GM18499 (cell line): ENCODE results near the gene AP5S1.

Experiments used
- ATAC-seq: cut with Tn5 transposase; IDR thresholded peaks from one replicate; pipeline ENCODE4 v1.9.1; 2021; ENCODE audit warnings: moderate number of reproducible peaks; ENCODE audit not compliant: insufficient read depth, unreplicated experiment

The AP5S1 gene, protein sequence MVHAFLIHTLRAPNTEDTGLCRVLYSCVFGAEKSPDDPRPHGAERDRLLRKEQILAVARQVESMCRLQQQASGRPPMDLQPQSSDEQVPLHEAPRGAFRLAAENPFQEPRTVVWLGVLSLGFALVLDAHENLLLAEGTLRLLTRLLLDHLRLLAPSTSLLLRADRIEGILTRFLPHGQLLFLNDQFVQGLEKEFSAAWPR

DNA sequence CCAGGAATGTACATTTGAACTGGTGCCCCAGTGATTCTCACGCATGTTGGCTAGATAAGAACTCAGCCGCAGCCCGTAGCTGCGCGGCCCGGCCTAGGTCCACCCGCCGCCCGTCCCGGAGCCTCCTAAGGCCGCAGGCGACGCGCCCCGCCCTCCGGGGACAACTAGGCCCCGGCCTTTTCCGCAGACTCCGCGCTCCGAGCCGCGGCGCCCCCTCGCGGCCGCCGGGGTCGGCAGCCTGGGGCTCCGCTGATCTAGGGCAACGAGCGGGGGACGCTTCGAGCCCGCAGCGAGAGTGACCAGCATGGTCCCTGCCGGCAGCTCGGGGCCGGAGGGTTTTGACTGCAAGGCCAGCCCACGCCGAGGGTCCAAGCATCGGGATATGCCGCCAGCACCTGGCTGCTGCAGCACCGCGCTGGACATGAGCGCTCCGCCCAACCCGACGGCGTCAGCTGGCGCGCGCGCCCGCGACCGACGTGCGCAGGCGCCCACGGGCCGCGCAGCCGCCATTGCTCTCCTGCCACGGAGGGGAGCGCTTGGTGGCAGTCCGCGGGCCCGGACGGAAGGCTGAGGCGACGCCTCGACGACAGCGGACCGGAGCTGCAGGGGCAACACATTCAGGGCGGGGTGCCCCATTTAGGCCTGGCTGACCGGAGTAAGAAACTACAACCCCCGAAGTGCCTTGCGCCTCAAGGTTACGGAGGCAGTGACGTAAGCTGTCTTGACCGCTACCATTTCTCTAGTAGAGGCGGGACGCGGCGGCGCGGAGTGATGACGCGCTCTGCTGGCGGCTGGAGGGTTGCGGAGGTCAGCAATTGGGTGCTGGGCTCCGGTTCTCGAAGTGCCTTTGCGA is at the start of gene AP5S1:
AP5S1 (plus strand) TSS at position 500 of the 853 bp plus-strand sequence. CDS start 1,571 bp downstream, outside the sequence.
- peak; percentile 61 for ATAC-seq

DNA sequence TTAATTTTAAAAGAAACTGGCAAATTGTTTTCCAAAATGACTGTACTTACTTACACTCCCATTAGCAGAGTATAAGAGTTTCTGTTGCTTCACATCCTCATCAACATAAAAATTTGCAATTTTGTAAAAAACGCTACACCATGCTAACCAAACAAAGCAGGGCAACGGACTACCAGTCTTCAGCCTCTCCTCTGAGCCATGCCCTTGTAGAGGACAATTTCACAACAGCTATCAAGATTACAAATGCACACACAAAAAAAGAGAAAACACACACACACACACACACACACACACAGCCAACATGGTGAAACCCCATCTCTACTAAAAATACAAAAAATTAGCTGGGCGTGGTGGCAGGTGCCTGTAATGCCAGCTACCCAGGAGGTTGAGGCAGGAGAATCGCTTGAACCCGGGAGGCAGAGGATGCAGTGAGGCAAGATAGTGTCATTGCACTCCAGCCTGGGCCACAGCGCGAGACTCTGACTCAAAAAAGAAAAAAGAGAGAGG is 48.7 kb upstream of the AP5S1 start:
- ATAC-seq, result no peak

DNA sequence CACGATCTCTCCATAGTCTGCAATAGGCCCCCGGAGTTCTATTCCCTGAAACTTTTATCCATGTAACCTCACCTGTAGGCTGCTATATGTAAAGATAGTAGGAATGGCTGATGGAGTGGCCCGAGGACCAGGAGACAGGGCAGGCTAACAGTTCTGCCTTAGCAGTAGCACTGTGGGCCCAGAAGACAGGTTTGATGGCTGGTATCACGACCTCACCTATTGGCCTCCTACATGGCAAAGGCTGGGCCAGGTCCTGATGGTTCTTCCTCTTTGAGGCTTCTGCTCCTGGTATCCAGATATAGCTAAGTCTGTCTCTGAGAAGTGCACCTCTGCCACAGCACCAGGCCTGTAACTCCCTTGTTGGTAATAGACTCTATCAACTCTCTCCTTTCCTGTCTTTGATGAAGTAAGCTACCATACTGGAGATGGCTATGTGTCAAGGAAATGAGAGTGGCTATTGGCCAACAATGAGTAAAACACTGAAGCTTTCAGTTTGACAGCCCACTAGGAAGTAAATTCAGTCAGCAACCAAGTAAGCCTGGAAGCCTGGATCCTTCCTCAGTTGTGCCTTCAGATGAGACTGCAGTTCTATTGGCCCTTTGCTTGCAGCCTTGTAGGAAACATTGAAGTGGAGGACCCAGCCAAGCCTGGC is 44.8 kb upstream of the AP5S1 start:
- no peak for ATAC-seq

DNA sequence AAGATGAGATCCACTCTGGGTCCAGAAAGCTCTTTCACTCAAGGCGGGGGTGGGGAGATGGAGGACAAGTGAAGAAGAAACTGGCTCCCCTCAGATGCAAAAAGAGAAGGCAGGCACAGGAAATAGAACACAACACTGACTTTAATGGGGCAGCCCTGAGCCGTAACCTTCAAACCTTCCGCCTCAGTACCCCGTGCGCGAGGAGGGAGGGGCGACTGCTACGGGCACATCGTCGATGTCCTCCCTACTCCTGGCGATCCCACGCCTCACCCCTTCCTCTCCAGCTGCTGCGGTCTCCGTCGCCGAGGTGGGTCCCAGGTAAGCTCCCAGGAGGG is 43.0 kb upstream of the AP5S1 start:
- ATAC-seq, result no peak

DNA sequence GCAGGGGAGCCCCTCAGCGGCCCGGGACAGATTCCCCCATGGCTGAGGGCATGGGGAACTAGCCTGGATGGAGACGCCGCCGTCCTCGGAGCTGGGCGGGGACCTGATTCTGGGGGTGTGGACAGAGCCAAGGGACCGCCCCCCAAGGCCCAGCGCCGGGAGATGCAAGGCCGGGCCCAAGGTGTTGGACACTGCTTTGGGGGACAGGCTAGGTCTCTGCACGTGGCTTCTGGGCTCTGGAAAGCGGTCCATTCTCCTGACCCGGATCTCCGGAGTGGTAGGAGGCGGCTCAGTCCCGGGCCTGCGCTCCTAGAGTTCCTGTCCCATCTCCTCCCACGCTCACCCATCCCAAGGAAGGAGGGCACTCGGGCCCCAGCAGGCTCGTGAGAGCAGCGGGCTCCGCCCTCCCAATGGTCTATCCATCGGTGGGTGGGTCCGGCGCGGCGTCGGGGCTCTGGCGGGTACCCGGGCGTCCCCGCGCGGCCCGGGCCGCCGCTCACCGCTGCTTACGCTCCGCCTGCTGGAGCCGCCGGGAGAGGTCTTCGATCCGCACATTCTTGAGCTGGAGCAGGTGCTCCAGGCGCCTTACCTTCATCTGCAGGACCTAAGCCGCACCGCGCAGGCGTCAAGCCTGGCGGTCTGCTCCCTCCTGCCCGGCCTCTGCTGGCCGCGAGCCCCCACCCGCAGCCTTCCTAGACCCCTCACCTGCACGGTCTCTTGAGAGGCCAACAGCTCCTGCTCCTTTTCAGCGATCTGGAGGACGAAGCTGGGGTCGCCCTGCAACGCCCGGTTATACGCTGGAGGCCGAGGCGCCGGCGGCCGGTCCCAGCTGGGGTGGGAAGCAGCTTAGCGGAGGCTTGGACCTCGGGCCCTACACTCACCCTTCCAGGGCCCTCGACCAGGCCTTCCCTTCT is 42.4 kb upstream of the AP5S1 start:
- ATAC-seq, result no peak

DNA sequence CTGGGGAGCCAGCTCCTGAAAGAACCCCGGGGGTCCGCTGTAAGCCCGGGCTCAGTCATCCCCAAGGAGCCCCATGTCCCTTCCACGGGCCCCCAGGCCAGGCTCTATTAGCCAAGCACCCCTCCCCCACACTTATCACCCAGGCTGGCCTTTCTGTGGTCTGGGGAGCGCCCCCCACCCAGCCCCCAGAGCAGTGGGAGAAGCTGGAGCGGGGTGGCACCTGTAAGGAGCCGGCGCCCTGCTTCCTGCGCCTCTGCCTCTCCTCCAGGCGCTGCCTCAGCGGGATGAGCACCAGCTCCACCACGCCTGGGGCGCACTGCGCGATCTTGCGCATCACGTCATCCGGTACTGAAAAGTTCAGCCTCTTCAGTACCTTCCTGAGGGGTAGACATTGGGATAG is 41.4 kb upstream of the AP5S1 start:
- ATAC-seq, result no peak

DNA sequence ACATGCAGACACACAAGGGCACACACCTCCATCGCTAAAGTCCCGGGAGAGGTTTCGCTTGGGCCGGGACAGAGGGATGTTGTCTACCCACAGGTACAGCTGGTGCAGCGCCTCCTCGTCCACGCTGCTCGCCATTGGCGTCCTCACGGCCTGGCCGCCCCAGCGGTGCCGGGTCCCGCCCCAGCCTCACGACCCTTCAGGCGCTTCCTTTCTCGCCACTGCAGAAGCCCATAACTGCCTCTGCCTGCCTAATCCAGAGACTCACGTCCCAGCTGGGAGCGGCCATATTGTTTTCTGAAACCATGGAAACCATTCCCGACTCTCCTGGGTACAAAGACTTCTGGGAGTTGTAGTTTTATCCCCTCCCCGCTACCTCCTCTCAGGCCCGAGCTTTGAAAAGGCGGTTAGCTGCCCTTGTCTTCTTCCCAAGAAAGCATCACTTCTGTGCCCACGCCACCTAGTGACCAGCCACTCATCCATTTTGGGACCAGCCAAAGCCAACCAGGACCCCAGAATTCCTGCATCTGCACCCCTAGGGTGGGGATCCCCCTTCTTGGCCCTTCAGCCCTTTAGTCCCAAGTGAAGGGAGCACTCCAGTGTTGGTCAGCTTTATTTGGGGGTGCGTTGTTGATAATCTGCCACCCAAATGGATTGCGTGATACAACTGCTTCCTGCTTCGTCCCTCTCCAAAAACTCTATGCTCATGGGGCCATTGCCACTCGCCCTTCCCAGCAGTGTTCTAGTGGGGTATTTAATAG is 39.0 kb upstream of the AP5S1 start, which contains the start of gene SPEF1:
SPEF1 (minus strand) TSS at position 296 of the 758 bp plus-strand sequence; CDS start at position 135, 161 bp downstream.
- ATAC-seq, result no peak

DNA sequence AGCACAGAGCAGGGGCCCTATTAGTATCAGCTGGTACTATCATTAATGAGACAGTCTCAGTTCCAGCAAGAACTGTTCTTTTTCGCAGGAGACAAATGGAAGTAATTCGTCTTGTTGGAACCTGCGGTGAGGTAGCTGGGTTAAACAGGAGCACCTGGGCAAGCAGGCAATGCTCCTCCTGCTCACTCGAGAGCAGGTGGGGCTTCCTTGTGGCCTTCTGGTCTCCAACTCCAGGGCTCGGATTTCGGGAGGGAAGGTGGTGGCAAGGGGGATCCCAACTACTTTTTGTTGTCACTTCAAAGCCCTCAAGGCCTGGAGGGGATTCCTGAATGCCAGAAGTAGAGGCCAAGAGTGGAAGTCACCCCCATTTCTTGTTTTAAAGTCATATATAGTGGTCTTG is 37.8 kb upstream of the AP5S1 start:
- no peak for ATAC-seq

DNA sequence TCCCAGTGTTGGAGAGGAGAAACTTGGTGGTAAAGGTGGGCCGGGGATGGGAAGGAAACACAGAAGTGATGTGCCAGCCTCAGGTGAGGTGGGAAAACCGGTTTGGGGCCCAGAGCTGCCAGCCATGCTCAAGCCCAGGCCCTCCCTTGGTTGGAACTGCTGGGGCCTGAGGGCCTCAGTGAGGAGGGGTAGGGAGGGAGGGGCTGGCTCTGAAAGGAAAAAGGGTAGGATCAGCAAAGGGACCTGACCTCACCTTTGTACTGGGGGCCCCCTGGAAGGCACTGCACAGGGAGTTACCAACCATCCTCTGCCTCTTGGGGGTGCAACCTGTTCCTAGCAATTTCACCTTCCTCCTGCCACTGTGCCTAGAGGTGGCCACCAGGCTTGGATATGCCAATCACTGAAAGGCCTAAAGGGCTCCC is 37.3 kb upstream of the AP5S1 start:
- ATAC-seq, result no peak

DNA sequence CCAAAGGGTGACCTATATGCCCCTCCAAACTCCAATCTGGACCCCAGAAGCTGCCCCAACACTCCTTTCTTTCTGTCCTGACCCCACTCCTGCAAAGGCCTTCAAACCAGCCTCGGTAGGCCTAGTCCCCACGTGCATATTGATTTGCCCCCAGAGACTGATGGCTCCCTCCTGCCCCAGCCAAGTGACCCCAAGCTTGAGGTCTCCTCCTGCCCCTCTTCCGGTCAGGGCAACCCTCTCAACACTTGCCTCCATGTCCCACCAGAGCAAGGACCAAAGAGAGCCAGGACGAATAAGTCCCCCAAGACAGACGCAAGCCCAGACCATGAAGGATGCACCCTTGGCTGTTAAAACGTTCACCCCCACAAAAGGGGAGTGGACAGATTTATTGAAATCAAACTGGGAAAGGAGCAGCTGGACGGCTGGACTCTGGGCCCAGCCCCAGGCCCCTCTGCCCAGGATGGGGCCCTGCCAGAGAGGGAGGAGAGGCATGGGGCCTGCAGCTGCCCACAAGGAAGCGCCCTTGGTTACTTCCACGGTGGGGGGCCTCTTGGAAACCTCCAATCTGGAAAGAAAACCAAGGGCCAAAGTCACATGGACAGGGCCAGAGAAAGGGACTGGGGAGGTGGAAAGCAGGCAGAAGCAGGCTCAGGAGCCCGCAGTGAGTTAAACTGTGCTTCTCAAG is 36.7 kb upstream of the AP5S1 start:
- ATAC-seq, result no peak

DNA sequence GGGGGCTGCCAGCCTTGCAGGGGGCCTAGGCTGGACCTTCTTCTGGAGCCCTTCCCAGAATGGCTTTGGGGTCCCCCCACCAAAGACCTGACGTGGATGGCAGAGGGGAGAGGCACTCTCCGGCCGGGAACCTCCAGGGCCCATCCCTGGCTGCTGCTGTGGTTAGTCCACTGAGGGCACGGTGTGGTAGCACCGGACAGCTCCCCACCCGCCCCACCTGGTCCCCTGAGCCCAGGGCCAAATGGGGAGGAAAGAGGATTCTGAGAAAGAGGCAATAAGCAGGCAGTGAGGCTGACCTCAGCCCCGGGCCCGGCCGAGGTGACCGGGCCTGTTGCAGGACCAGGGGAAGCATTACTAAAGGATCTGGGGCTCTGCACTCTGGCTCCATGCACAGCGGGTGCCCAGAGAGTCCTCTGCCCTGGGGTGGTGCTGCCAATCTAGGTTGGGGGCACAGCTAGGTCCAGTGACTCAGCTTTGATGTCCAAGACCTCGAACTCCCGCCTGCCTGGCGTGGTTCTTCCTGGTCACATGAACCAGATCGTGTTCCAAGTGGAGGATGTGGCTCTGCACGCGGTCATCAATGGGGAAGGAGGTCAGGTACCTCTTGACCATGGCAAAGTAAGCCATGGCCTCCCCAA is 36.0 kb upstream of the AP5S1 start:
- no peak for ATAC-seq

DNA sequence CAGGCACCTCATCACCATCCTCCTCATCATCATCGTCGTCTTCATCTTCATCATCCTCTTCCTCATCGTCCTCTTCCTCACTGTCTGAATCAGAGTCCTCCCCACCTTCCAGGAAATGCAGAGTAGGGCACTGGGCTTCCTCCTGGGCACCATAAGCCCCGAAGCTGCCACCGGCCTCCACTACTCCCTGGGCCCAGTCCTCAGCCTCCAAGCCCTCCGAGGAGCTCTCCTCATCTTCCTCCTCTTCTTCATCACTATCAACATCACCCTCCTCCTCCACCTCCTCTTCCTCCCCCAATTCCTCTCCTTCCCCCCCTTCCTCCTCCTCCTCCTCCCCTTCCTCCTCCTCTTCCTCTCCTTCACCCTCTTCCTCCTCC is 35.5 kb upstream of the AP5S1 start:
- no peak for ATAC-seq

DNA sequence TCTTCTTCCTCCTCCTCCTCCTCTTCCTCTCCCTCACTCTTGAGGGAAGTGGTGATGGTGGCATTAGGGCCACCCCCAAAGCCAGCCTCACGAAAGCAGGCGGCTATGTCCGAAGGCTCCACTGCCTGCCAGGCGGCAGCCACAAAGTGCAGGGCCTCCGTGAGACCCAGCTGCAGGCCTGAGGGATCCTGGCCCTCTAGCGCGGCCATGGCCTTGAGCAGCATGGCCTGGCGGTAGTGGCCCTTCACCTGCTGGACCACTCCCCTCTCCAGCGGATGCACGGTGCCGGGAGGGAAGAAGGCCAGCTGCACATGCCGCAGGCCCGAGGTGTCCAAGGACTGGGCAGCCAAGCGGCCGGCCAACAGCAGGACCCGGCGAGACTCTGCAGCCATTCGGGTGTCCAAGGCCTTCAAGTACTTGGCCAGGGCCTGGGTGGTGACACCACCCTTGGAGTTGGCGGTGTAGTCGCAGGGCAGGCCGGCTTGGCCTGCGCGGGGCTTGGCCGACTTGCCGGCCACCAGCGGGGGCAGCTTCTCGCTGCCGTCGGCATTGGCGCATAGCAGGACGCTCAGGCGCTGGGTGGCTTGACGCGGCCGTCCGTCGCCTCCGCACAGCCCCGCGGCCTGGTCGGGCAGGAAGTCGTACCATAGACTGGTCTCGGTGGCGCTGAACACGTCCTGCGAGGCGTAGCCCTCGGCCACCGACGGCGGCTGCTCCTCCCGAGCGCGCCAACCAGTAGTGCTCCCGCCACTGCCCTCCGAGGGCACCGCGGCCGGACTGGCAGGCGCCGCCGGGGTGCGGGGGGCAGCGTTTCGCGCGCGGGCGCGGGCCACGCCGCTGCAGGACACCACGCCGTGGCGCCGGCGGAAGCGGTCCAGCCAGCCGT is 34.9 kb upstream of the AP5S1 start:
- ATAC-seq, result no peak

DNA sequence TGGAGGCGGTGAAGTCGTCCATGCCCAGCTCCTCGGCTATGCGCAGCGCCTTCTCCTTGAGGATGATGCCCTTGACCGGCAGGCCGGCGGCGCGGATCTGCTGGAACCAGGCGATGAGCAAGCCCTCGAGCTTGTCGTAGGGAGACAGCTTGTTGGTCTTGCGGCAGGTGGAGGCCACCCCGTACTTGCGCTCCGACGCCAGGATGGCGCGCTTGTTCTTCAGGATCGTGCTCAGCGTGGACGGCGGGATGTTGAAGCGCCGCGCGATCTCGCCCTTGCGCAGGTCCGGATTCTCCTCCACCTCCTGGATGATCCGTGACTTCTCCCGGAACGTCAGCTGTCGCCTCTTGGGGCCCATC is 34.2 kb upstream of the AP5S1 start:
- ATAC-seq, result no peak

DNA sequence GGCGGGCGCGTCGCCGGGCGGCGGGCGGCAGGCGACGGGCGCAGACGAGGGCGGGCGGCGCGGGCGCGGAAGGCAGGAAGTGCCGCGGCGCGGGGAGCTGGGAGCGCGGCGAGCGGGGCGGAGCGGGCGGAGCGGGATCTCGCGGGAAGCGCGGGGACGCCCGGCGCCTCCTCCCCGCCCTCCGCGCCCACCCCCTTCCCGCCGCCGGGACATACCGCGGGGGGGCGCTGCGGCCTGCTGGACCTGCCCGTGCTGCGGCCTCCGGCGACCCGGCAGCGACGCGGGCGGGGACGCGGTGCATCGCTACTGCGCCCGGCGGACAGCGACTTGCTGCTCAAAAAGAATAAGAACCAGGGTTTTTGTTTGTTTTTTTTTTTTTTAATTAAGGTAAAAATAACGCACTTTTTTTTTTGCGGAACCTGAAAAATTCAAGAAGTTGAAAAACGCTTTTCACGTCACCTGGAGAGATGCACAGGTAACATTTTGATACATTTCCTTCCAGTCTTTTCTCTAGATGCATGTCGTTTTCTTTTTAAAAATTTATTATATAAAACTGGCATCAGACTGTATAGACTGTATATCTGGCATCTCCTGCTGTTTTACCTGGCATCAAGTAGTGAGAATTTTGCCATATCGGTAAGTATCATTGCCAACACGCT is 33.6 kb upstream of the AP5S1 start, which contains the start of gene CENPB:
CENPB (minus strand) TSS at position 76 of the 659 bp plus-strand sequence. CDS start 257 bp downstream, outside the sequence.
- ATAC-seq, result peak; percentile 39

DNA sequence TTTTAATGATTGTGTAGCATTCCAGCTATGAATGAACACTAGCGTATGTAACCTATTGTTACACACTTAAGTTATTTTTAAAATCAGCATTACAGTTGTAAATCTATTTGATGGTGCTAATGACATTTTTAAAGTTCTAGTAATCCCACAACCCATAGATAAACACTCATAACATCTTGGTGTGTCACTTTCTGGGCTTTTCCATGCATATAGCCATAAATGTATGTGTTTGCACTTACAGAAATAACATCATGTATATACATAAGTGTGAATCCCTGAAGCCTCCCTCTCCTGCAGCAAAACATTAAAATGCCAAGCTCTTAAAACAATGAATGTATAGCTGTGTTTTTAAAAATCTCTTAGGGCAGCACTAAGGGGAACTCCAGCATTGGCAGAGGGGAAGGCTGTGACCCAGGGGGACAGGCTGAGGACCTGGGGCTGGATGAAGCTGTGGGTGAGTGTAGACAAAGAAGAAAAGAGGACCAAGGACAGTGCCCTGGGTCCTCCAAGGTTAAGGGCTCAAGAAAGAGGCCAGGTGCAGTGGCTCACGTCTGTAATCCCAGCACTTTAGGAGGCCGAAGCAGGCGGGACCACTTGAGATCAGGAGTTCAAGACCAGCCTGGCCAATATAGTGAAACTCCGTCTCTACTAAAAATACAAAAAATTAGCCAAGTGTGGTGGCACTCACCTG is 32.9 kb upstream of the AP5S1 start:
- no peak for ATAC-seq
